Measurements from ENCODE around the gene ZFP69B.

The ZFP69B gene

DNA sequence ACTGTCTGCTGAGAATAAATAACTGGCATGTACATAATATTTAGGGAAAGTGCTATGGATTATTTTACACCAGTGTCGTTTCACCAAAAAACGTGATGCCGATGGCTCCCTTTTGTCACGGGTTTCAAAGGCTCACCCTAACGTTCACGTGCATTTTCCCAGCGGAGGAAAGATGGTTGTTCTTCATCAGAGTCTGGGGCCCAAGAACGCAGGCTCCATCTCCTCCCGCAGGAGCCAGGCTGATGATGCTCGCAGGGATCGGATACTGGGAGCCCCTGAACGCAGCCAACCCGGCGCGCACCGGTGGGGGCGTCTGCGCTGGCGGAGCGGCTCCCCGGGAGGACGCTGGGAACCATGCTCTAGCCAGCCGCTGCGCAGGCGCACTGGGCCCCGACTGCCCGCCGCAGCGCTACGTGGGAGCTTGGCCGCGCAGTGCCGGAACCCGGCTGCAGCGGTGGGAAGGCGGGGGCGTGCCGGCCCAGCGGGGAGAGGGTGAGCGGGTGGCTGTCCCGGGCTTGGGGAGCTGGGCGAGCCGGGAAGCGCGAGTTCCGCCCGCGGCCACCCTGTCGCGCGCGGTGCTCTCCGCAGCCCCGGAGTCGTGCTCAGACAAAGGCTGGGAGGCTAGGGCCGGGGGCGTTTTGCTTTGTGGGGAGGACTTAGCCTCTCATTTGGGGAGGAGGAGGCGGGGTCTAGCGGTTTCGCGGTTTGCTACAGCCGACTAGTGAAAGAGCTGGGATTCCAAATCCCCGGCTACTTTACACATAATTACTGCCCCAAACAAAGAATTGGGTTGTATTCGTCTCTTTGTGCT, at the start of gene ZFP69B:
ZFP69B (plus strand) TSS at position 793 of the 811 bp plus-strand sequence. CDS start 486 bp downstream, outside the sequence.
- DNase-seq = peak; percentile 99

- DNase-seq = no peak
These were observed 48.6 kb upstream of the ZFP69B start for GRCh38 chr1:40401473-40402201.

DNA sequence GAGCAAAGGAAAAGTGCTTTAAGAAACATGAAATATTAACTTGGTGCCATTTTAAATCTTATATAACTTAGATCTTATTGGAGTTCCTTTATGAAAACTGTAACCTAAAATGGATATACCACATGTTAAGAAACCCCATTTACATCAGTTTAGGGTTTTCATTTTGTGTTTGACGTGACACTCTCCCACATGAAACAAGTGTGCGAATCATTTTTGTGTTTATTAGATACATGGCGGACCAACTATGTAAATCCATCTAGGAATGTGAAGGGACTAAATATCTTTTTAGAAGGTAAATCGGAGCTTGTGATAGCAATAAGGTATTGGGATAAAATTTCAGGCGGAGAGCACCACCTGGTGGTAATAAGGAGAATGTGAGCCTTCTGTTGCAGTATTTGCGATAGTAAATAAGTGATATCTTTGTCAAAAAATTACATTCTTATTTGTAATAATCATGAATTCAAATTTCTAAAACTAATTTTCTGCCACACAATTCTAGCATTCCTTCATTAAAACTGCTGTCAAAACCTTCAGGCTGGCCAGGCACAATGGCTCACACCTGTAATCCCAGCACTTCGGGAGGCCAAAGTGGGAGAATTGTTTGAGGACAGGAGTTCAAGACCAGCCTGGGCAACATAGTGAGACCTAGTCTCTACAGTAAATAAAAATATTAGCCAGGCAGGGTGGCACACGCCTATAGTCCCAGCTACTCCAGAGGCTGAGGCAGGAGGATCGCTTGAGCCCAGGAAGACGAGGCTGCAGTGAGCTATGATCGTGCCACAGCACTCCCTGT, 45.4 kb upstream of the ZFP69B start:
- peak; percentile 95 for DNase-seq

- DNase-seq = no peak
These were observed 44.5 kb upstream of the ZFP69B start for GRCh38 chr1:40405812-40406211.

GRCh38 chr1:40407453-40407852, 42.8 kb upstream of the ZFP69B start:
- no peak for DNase-seq

DNA sequence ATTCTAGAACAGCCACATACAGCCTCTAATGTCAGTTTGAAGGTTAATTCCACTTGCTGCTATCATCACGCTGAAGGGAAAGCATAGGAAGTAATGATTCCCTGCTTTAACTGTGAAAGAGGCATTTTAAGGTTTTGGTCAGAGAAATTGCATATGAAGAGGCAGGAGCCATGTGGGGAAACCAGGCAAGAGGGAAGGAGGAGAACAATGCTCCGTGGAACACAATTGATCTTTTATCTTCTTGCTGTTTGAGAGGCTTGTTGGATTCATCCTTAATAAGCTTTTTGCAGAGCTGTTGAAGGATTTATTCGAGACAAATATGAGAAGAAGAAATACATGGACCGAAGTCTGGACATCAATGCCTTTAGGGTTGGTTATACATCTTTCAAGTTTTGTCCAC, 40.8 kb upstream of the ZFP69B start:
- DNase-seq = no peak

GRCh38 chr1:40411294-40411693, 39.0 kb upstream of the ZFP69B start:
- no peak for DNase-seq

DNA sequence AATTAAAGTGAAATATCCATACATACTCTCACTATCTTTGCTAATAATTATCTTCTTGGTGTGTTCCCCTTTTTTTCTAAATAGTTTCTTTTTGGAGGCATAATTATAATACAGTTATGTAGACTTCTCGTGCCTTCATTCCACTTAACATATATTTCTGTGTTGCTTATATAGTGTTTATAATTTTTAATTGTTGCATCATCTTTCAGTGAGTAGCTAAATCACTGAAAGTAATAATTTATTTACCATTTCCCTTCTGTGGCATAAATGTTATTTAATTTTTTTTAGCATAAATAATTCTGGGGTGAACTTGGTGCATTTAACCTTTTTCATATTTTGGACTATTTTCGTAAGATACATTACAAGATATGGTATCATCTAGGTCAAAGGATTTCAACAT, 38.4 kb upstream of the ZFP69B start:
- no peak for DNase-seq

- no peak for DNase-seq
These were observed 36.6 kb upstream of the ZFP69B start for GRCh38 chr1:40413527-40414252.

DNA sequence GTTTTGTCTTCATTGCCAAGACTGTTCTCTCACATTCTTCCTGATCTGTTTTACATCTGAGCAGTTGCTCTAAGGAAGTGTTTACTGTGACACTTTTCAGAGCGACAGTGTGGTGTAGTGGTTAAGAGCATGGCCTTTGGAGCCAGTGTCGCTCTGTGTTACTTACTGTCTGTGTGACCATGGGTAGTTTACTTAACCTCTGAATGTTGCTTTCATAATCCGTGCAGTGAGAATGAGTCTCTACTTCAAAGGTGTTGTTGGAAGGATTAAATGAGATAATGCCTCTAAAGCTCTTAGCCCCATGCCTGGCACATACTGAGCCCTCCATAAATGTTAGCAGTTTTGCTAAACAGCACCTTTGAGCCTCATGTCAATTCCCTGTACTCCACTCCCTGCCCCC, 35.9 kb upstream of the ZFP69B start:
- no peak for DNase-seq

DNA sequence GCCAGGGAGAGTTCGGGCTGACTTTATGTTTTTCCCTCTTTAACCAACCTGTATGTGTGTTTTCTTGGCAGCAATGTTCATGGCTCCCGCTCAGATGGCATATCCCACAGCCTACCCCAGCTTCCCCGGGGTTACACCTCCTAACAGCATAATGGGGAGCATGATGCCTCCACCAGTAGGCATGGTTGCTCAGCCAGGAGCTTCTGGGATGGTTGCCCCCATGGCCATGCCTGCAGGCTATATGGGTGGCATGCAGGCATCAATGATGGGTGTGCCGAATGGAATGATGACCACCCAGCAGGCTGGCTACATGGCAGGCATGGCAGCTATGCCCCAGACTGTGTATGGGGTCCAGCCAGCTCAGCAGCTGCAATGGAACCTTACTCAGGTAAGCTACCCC, 33.6 kb upstream of the ZFP69B start:
- DNase-seq = no peak

DNA sequence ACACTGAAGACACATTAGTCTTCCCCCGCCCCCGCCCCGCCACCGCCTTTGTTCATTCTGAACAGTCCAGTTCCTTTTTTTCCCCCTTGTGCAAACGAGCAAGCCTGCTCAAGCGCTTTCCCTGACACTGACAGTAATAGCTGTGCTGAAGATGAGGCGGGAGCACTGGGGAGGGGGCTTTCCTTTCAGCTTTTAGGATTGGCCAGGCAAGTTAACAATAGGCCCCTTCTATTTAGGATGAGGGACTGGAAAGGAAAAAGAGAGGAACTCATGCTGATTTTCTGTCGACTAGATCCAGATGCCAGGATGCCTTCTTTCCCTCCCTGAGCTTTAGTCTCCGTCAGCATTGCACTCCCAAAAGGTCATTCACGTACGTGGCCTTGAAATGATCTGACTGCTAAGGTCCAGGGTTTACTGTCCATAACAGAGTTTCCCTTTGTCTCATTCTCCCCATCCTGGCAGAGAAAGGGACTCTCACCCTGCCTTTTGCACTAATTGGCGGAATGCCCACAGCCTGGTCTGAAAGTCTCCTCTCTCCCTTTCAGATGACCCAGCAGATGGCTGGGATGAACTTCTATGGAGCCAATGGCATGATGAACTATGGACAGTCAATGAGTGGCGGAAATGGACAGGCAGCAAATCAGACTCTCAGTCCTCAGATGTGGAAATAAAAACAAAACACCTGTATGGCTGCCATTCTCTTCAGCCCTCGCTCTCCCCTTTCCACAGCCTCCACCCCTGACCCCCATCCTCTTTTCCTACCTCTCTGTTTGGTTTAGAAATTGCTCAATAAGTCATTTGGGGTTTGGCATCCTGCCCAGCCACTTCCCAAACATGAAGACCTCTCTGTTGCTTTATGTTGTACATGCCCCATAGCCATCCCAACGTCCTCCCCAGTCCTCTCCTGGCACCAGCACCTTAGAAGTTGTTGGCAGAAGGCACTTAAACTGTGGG, 28.6 kb upstream of the ZFP69B start:
- DNase-seq = no peak

DNA sequence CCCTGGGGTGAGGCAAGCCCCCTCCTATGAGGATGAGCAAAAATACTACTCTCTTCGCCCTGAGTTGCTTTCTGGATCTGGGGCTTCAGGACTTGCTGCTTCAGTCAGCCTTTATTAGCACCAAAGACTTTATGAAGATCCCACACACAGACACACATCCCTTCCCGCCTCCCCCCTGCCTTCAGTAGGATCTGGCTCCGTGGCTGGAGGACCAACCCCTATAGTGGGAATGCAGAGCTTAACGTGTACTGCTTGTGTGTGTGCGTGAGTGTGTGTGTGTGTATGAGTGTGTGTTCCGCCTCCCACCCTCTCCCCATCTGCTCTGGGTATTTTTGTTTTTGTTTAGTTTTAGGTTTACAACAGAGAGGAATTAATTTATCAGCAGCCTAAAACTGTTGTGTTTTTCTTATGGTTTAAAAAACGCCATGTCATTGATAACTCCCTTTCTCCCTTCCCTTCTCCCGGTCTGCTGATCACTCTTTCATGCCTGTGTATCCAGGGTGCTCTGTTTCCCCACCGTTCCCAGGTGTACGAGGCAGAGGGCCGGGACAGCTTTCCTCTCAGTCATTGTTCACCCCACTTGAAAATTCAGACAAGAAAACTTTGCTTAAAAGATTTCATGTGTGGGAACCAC, 27.5 kb upstream of the ZFP69B start:
- DNase-seq = no peak

- DNase-seq = no peak
These were observed 27.0 kb upstream of the ZFP69B start for GRCh38 chr1:40423264-40423642.

DNA sequence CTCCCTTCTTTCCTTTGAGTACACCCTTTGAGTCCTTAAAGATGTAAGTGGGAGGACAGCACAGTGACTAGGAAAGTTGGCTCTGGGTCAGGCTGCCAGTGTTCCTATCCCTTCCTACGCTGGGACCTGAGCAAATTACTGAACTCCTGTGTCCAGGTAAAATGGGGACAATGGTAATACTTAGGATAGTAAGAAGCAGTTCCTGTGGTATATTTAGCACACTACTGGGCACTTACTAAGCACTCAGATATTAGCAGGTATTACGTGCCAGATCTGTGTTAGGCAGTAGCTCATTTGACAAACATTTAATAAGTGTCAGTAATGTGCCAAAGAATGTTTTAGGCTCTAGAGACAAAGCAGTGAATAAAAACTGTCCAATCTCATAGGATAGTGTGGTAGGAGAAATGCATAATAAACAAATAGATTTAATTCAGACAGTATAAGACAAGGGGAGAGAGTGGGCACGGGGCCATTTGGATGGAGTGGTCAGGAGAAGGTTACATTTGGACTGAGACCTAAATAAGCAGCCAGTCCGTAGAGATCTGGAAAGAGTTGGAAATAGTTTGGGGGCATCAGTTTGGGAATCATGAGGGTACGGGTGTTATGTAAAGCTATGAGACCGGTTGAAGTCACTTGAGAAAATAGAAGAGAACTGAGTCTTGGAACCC, 26.2 kb upstream of the ZFP69B start:
- DNase-seq = no peak

DNA sequence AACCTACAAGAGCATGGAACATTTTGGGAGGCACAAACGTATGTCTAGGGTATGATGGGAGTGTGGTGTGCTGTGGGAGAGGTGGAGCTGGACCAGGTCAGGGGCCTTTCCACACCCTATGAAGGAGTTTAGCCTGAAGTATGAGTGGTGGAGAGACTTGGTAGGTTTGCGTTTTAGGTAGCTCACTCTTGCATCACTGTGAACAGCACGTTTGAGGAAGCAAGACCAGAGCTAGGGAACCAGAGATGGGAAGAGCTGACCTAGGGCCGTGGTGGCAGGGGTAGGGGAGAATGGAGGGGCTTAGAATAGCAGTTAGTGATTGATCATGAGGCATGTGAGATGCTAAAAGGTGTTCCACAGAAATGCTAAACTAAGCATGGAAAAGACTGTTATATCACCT, 25.1 kb upstream of the ZFP69B start:
- DNase-seq = no peak

DNA sequence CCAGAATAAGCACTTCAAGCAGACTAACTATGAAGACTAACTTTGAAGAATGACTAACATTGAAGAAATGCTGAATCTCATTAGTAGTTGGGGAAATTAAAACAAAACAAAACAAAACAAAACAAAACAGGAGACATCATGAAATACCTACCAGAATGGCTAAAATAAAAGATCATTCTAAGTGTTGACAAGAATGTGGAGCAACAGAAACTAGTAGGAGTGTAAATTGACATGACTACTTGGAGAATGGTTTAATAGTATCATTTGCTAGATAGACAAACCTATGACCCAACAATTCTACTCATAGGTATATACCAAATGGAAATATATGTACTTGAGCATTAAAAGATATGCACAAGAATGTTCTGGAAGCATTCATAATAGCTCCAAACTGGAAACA, 18.9 kb upstream of the ZFP69B start:
- no peak for DNase-seq

GRCh38 chr1:40432644-40433390, 17.5 kb upstream of the ZFP69B start:
- no peak for DNase-seq

GRCh38 chr1:40435471-40435870, 14.8 kb upstream of the ZFP69B start:
- DNase-seq = no peak

- DNase-seq = no peak
These were observed 14.4 kb upstream of the ZFP69B start for GRCh38 chr1:40435876-40436275.

Measured in NCI-H510A treated with DMSO at 0.1 percent for 48 hours (cell line).